Ovary (tissue), 3 donors: ENCODE measurements around the gene KRT8.

ENCODE experiments used
- EP300 ChIP-seq: sonication (generic); formaldehyde crosslinking; IDR thresholded peaks from one replicate; pipeline ENCODE4 v1.6.1; 2017; ENCODE audit warnings: antibody characterized with exemption
- POLR2A ChIP-seq: fragments of 450-650 bp; IDR thresholded peaks from one replicate; pipeline ENCODE4 v1.6.1; 2017; ENCODE audit warnings: antibody characterized with exemption, mild to moderate bottlenecking, moderate library complexity
- TF ChIP-seq, protein P1 (sequence below), 3 donors: fragments of 450-650 bp in 2 of 3; fragments of 200-600 bp in 1 of 3; IDR thresholded peaks; one replicate each; pipeline versions ENCODE4 v1.5.1 to v1.8.0; 2016 to 2022; ENCODE audit warnings: antibody characterized with exemption in 3 of 3, mild to moderate bottlenecking in 1 of 3
- donor health status: DM: no; HTN: no; CAD: no.

DNA sequence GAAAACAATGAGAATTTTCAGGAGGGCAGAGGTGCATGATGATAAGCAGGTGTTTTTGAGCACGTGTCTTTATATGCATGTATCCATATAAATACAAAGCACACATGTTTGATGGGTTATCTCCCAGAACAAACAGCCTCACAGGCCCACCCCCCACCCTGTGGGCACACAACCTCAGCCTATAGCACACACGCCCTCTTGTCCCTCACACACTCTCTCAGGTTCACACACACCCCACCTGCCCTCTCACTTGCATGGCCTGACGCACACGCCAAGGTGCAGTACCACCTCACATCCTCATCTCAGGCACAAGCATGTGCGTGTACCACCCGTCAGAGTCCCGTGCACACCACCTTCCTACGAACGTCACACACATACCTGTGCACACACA, 8.6 kb upstream of the KRT8 start:
- TF ChIP-seq POLR2A: no peak
- TF ChIP-seq, protein P1, sequence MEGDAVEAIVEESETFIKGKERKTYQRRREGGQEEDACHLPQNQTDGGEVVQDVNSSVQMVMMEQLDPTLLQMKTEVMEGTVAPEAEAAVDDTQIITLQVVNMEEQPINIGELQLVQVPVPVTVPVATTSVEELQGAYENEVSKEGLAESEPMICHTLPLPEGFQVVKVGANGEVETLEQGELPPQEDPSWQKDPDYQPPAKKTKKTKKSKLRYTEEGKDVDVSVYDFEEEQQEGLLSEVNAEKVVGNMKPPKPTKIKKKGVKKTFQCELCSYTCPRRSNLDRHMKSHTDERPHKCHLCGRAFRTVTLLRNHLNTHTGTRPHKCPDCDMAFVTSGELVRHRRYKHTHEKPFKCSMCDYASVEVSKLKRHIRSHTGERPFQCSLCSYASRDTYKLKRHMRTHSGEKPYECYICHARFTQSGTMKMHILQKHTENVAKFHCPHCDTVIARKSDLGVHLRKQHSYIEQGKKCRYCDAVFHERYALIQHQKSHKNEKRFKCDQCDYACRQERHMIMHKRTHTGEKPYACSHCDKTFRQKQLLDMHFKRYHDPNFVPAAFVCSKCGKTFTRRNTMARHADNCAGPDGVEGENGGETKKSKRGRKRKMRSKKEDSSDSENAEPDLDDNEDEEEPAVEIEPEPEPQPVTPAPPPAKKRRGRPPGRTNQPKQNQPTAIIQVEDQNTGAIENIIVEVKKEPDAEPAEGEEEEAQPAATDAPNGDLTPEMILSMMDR (IDR thresholded peaks at IDR 0.05): no peak
- no peak for TF ChIP-seq EP300
